Measurements from ENCODE around the gene NFXL1.
"Not testable (repeated sequence)": the region's sequence is repeated elsewhere in the genome, so short reads cannot be mapped to it uniquely, and the experiment has no call there.

NFXL1 gene

GRCh38 chr4:47914220-47914925 lies at the start of gene NFXL1:
NFXL1 (minus strand) TSS chr4:47914583; CDS start chr4:47914203, 380 bp downstream.
- peak; percentile 97 for DNase-seq

GRCh38 chr4:47954677-47955076 lies 40.3 kb upstream of the NFXL1 start:
- DNase-seq: no peak

GRCh38 chr4:47954245-47954644 lies 39.9 kb upstream of the NFXL1 start:
- DNase-seq: no peak

- DNase-seq: no peak
Observed at GRCh38 chr4:47945930-47946726, 31.7 kb upstream of the NFXL1 start.

- no peak for DNase-seq
Observed at GRCh38 chr4:47942081-47942819, 27.9 kb upstream of the NFXL1 start.

- no peak for DNase-seq
Observed at GRCh38 chr4:47939456-47939855, 25.1 kb upstream of the NFXL1 start.

- DNase-seq: no peak
Observed at GRCh38 chr4:47936336-47936735, 22.0 kb upstream of the NFXL1 start.

GRCh38 chr4:47933840-47934239 lies 19.5 kb upstream of the NFXL1 start:
- no peak for DNase-seq

- DNase-seq: no peak
Observed at GRCh38 chr4:47930971-47931804, 16.8 kb upstream of the NFXL1 start.

GRCh38 chr4:47929682-47930201 lies 15.4 kb upstream of the NFXL1 start:
- DNase-seq: no peak

GRCh38 chr4:47926667-47927258 lies 12.4 kb upstream of the NFXL1 start:
- DNase-seq: peak; percentile 46

- DNase-seq: not testable (repeated sequence)
Observed at GRCh38 chr4:47923261-47923608, 8.9 kb upstream of the NFXL1 start.

- DNase-seq: not testable (repeated sequence)
Observed at GRCh38 chr4:47922436-47923260, 8.3 kb upstream of the NFXL1 start.

GRCh38 chr4:47917163-47917562 lies 2.8 kb upstream of the NFXL1 start:
- not testable (repeated sequence) for DNase-seq

GRCh38 chr4:47915378-47915777 lies 995 bp upstream of the NFXL1 start:
- DNase-seq: no peak

- no peak for DNase-seq
Observed at GRCh38 chr4:47914926-47915237, 499 bp upstream of the NFXL1 start.

GRCh38 chr4:47913861-47914219 lies 543 bp downstream of the NFXL1 start:
- DNase-seq: peak; percentile 7

GRCh38 chr4:47913330-47913729 lies 1.1 kb downstream of the NFXL1 start:
- DNase-seq: no peak

GRCh38 chr4:47907089-47907646 lies 7.2 kb downstream of the NFXL1 start:
- no peak for DNase-seq

GRCh38 chr4:47899639-47900038 lies 14.7 kb downstream of the NFXL1 start:
- DNase-seq: no peak

- no peak for DNase-seq
Observed at GRCh38 chr4:47891928-47892327, 22.5 kb downstream of the NFXL1 start.

Data from NCI-H1092 (cell line).